Activated CD8-positive, alpha-beta memory T cell treated with anti-CD3 and anti-CD28 coated beads, Interleukin-2, amount 50 U/mL, for 48 hours (primary cell): ENCODE data around the gene NCOR2.

Experiments used
- DNase-seq: peaks from one replicate; pipeline ENCODE4 v3.0.0-alpha.2; 2020

The NCOR2 gene

GRCh38 chr12:124542021-124542949, 25.1 kb downstream of the NCOR2 start:
- no peak for DNase-seq

GRCh38 chr12:124541322-124541721, 26.1 kb downstream of the NCOR2 start:
- DNase-seq = no peak

- DNase-seq = no peak
These were observed 28.0 kb downstream of the NCOR2 start for GRCh38 chr12:124539084-124540041.

- no peak for DNase-seq
These were observed 29.0 kb downstream of the NCOR2 start for GRCh38 chr12:124538194-124539082.

- no peak for DNase-seq
These were observed 29.8 kb downstream of the NCOR2 start for GRCh38 chr12:124537525-124538193.

- no peak for DNase-seq
These were observed 30.8 kb downstream of the NCOR2 start for GRCh38 chr12:124536641-124537040.

- no peak for DNase-seq
These were observed 32.4 kb downstream of the NCOR2 start for GRCh38 chr12:124534776-124535740.

- no peak for DNase-seq
These were observed 34.0 kb downstream of the NCOR2 start for GRCh38 chr12:124533456-124533855.

- no peak for DNase-seq
These were observed 34.4 kb downstream of the NCOR2 start for GRCh38 chr12:124532967-124533366.

- no peak for DNase-seq
These were observed 35.1 kb downstream of the NCOR2 start for GRCh38 chr12:124532331-124532750.

- no peak for DNase-seq
These were observed 35.5 kb downstream of the NCOR2 start for GRCh38 chr12:124531906-124532305.

GRCh38 chr12:124531281-124531745, 36.1 kb downstream of the NCOR2 start:
- DNase-seq = no peak

GRCh38 chr12:124530637-124531263, 36.7 kb downstream of the NCOR2 start:
- no peak for DNase-seq

- no peak for DNase-seq
These were observed 37.7 kb downstream of the NCOR2 start for GRCh38 chr12:124529565-124530276.

- DNase-seq = no peak
These were observed 39.4 kb downstream of the NCOR2 start for GRCh38 chr12:124527861-124528561.

- no peak for DNase-seq
These were observed 41.3 kb downstream of the NCOR2 start for GRCh38 chr12:124525927-124526692.

GRCh38 chr12:124525455-124525854, 42.0 kb downstream of the NCOR2 start:
- DNase-seq = no peak
